Upper lobe of left lung (tissue), 4 donors: ENCODE measurements around the gene FAM13A.

Experiments
- POLR2A ChIP-seq, 4 donors: fragments of 450-650 bp; IDR thresholded peaks; one replicate each; pipeline ENCODE4 v1.5.1; 2016 to 2017; ENCODE audit warnings: antibody characterized with exemption in 4 of 4, mild to moderate bottlenecking in 2 of 4
- POLR2AphosphoS5 ChIP-seq, 2 donors: sonication (generic); formaldehyde crosslinking; IDR thresholded peaks; one replicate each; pipeline ENCODE4 v1.5.1; 2017; ENCODE audit warnings: antibody characterized with exemption in 2 of 2
- TF ChIP-seq, protein P1 (sequence below), 6 experiments: fragments of 450-650 bp in 4 of 6; fragments of 200-600 bp in 2 of 6; sonication (generic) in 2 of 6; IDR thresholded peaks; one replicate each; pipeline ENCODE4 v1.5.1; 2016 to 2019; ENCODE audit warnings: antibody characterized with exemption in 6 of 6

DNA sequence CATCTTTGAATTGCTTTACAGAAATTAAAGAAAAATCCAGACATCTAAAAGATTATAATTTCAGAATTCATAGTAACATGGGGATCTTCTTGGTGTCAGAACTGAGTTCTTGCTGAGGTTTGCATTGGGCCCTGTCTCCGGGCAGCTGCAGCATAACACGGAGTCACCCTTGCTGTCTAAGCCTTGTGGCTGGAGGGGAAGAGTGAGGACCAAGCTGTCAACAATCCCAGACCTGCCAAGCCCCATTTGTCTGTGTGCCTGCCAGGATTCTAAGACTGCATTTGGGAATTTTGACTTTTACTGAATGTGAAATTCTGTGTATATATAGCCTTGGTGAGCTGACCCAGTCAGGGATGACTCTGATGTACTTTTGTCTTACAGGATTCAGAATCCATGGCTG lies 334.2 kb downstream of the FAM13A start:
- TF ChIP-seq POLR2A (IDR thresholded peaks at IDR 0.05) (no peak), POLR2AphosphoS5 (IDR thresholded peaks at IDR 0.05) (no peak)
- TF ChIP-seq, protein P1, sequence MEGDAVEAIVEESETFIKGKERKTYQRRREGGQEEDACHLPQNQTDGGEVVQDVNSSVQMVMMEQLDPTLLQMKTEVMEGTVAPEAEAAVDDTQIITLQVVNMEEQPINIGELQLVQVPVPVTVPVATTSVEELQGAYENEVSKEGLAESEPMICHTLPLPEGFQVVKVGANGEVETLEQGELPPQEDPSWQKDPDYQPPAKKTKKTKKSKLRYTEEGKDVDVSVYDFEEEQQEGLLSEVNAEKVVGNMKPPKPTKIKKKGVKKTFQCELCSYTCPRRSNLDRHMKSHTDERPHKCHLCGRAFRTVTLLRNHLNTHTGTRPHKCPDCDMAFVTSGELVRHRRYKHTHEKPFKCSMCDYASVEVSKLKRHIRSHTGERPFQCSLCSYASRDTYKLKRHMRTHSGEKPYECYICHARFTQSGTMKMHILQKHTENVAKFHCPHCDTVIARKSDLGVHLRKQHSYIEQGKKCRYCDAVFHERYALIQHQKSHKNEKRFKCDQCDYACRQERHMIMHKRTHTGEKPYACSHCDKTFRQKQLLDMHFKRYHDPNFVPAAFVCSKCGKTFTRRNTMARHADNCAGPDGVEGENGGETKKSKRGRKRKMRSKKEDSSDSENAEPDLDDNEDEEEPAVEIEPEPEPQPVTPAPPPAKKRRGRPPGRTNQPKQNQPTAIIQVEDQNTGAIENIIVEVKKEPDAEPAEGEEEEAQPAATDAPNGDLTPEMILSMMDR (IDR thresholded peaks at IDR 0.05), result no peak
